ACHN (cell line): ENCODE data around the gene ARSA.
"Not testable (repeated sequence)": the region's sequence is repeated elsewhere in the genome, so short reads cannot be mapped to it uniquely, and the experiment has no call there.

Experiments used
- DNase-seq: peaks from one replicate; pipeline ENCODE4 v3.0.0-alpha.2; 2015
- in situ Hi-C: cut with HindIII; loops from 2 replicates; pipeline ENCODE4 v1.10.0; 2017; ENCODE audit warnings: low sequenced_read_pairs, low pct_ligation_motif_present, low pct_unique_long_range_greater_than_20kb

ARSA gene

GRCh38 chr22:50608058-50608840 is 19.7 kb downstream of the ARSA start:
- DNase-seq, in situ Hi-C loops: not testable (repeated sequence)

- in situ Hi-C loops, result no loop called here
- DNase-seq, result no peak
These were observed 20.3 kb downstream of the ARSA start for GRCh38 chr22:50607659-50608020.

- DNase-seq, result no peak
- in situ Hi-C loops, result no loop called here
These were observed 20.9 kb downstream of the ARSA start for GRCh38 chr22:50606946-50607658.

- in situ Hi-C loops, result no loop called here
- no peak for DNase-seq
These were observed 21.6 kb downstream of the ARSA start for GRCh38 chr22:50606165-50606945.

GRCh38 chr22:50605613-50606074 is 22.3 kb downstream of the ARSA start:
- no peak for DNase-seq
- in situ Hi-C loops, result no loop called here

- in situ Hi-C loops, result no loop called here
- no peak for DNase-seq
These were observed 22.8 kb downstream of the ARSA start for GRCh38 chr22:50605002-50605612.

GRCh38 chr22:50604256-50605001 is 23.5 kb downstream of the ARSA start:
- no peak for DNase-seq
- in situ Hi-C loops, result no loop called here

GRCh38 chr22:50603511-50604255 is 24.3 kb downstream of the ARSA start:
- in situ Hi-C loops, result no loop called here
- DNase-seq, result no peak

GRCh38 chr22:50602338-50602700 is 25.6 kb downstream of the ARSA start:
- in situ Hi-C loops, result no loop called here

GRCh38 chr22:50601669-50602337 is 26.1 kb downstream of the ARSA start:
- DNase-seq, result no peak
- in situ Hi-C loops, result no loop called here

More at GRCh38 chr22:50602338-50602700, 25.6 kb downstream of the ARSA start:
- no peak for DNase-seq

GRCh38 chr22:50600967-50601668 is 26.8 kb downstream of the ARSA start:
- in situ Hi-C loops, result no loop called here
- no peak for DNase-seq

- DNase-seq, result peak; percentile 8
These were observed 27.4 kb downstream of the ARSA start, which contains the start of gene MAPK8IP2 for GRCh38 chr22:50600538-50600937. Gene MAPK8IP2 (plus strand): TSS chr22:50600793. CDS start chr22:50600819, 26 bp downstream.

GRCh38 chr22:50599816-50600455 is 28.0 kb downstream of the ARSA start:
- in situ Hi-C loops, result no loop called here
- peak; percentile 43 for DNase-seq

More at GRCh38 chr22:50600538-50600937, 27.4 kb downstream of the ARSA start, which contains the start of gene MAPK8IP2:
- in situ Hi-C loops, result no loop called here

- DNase-seq, result no peak
- in situ Hi-C loops, result no loop called here
These were observed 30.9 kb downstream of the ARSA start for GRCh38 chr22:50597097-50597496.

GRCh38 chr22:50595189-50595588 is 32.8 kb downstream of the ARSA start:
- in situ Hi-C loops, result no loop called here

GRCh38 chr22:50587407-50587806 is 40.5 kb downstream of the ARSA start:
- in situ Hi-C loops, result no loop called here
- no peak for DNase-seq

More at GRCh38 chr22:50595189-50595588, 32.8 kb downstream of the ARSA start:
- DNase-seq, result no peak
